ENCODE measurements around the gene TIMP2.

The TIMP2 gene

DNA sequence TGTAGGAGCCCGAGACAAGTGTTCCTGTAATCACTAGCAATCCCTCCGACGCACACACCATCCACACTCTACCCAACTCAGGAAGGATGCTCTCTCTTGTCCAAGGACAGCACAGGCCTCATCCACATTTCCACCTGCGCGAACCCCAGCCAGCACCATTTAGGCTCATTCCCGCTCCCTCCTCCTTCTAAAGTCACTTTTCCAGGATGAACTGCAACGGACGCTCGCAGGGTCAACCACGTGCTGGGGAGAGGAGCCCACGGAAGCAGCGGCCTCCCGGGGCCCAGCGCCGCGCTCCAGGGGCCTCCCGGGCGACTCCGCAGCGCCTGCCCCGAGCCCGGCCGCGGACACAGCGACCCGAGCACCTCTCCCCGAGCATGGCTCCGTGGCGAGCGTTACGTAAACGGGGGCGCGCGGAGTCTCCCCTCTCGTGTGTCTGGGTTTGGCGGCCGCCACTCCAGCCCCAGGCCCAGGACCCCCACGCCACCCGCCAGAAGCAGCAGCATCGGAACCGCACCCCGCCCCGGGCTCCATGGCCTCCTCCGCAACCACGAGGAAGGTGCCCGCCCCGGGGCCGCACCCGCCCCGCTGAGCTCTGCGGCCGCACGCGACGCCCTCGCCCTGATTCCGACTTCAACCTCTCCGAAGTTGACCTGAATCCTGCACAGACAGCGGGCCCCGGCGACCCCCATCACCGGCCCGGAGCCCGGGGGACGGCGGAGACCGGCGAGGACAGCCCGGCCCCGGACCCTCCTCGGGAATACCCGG lies 85.2 kb downstream of the TIMP2 start:
- TF ChIP-seq ZNF274 (IDR thresholded peaks at IDR 0.05; ENCODE audit: low read depth, low read length) (no peak), SUZ12 (IDR thresholded peaks at IDR 0.05; ENCODE audit: extremely low read depth, insufficient read depth, insufficient read length) (no peak), YY1 (IDR thresholded peaks at IDR 0.05; ENCODE audit: insufficient read depth, insufficient read length) (no peak)
- Histone ChIP-seq H3K9ac (ENCODE audit: insufficient read length, low read depth) (peak overlapping the region; percentile 96), H3K36me3 (ENCODE audit: insufficient read depth, insufficient read length, low read length) (peaks cover 38% of the 10 kb centered on the region), H3K4me1 (ENCODE audit: insufficient read depth, insufficient read length) (no peaks in the 10 kb centered on the region), H3K9me3 (ENCODE audit: insufficient read depth, low read length) (no peaks in the 10 kb centered on the region), H3K4me3 (ENCODE audit: insufficient read length, low read depth) (peak overlapping the region; percentile 95), H3K27me3 (ENCODE audit: insufficient read depth, insufficient read length) (no peaks in the 10 kb centered on the region)
- no peak for DNase-seq (ENCODE audit: low read depth, low spot score)

DNA sequence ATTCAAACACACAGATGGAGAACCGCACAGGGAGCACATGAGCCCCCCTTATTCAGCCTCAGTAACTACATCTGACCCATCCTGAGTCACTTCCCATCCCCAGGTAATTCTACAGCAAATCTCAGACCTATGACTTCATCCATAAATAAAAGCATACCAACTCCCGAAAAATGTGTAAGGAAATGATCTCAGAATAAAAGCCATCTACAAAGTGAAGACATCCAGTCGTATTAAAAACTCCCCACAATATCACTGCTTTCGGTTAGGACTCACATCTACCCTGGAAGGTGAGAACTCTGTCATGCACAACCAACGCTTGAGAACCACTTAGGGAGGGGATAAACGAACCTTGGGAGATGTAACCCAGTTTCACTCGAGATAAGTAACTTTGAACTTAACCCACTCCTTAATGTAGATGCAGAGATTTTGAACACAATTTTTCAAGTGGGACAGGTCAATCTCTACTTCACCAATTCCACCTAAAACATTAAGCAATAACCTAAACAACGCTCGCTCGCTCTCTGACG lies 85.9 kb downstream of the TIMP2 start:
- Histone ChIP-seq H3K9me3 (ENCODE audit: insufficient read depth, low read length) (no peaks in the 10 kb centered on the region), H3K4me1 (ENCODE audit: insufficient read depth, insufficient read length) (no peaks in the 10 kb centered on the region), H3K9ac (ENCODE audit: insufficient read length, low read depth) (peak overlapping the region; percentile 96), H3K36me3 (ENCODE audit: insufficient read depth, insufficient read length, low read length) (peaks cover 45% of the 10 kb centered on the region), H3K27me3 (ENCODE audit: insufficient read depth, insufficient read length) (no peaks in the 10 kb centered on the region), H3K4me3 (ENCODE audit: insufficient read length, low read depth) (peak overlapping the region; percentile 95)
- DNase-seq (ENCODE audit: low read depth, low spot score), result no peak
- TF ChIP-seq ZNF274 (IDR thresholded peaks at IDR 0.05; ENCODE audit: low read depth, low read length) (no peak), SUZ12 (IDR thresholded peaks at IDR 0.05; ENCODE audit: extremely low read depth, insufficient read depth, insufficient read length) (no peak), YY1 (IDR thresholded peaks at IDR 0.05; ENCODE audit: insufficient read depth, insufficient read length) (no peak)

DNA sequence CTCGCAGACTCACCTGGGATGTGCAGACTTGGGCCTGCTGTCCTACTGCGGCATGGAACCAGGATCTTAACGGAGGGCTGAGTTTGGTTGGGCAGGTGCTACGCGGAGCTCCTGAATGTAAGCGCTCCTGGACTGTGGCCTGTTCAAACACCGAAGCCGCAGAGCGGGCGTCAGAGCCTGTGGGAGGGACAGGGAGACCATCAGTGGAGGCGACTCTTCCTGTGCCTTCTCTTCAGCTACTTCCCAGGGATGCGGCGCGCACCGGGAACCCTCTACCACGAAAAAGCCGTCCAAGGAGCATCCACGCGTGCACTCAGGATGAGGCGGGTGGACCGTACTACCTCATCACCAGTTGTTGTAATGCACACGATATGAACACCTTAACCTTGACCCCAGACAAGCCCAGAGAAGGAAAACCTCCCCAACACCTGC lies 86.6 kb downstream of the TIMP2 start:
- H3K9me3 ChIP-seq (ENCODE audit: insufficient read depth, low read length), result no peaks in the 10 kb centered on the region
- no peak for DNase-seq (ENCODE audit: low read depth, low spot score)
- peak overlapping the region; percentile 96 for H3K9ac ChIP-seq (ENCODE audit: insufficient read length, low read depth)
- TF ChIP-seq SUZ12 (IDR thresholded peaks at IDR 0.05; ENCODE audit: extremely low read depth, insufficient read depth, insufficient read length) (no peak), ZNF274 (IDR thresholded peaks at IDR 0.05; ENCODE audit: low read depth, low read length) (no peak), YY1 (IDR thresholded peaks at IDR 0.05; ENCODE audit: insufficient read depth, insufficient read length) (no peak)
- no peaks in the 10 kb centered on the region for H3K4me1 ChIP-seq (ENCODE audit: insufficient read depth, insufficient read length)
- no peak overlapping the region for H3K4me3 ChIP-seq (ENCODE audit: insufficient read length, low read depth)
- peaks cover 52% of the 10 kb centered on the region for H3K36me3 ChIP-seq (ENCODE audit: insufficient read depth, insufficient read length, low read length)
- H3K27me3 ChIP-seq (ENCODE audit: insufficient read depth, insufficient read length), result no peaks in the 10 kb centered on the region

DNA sequence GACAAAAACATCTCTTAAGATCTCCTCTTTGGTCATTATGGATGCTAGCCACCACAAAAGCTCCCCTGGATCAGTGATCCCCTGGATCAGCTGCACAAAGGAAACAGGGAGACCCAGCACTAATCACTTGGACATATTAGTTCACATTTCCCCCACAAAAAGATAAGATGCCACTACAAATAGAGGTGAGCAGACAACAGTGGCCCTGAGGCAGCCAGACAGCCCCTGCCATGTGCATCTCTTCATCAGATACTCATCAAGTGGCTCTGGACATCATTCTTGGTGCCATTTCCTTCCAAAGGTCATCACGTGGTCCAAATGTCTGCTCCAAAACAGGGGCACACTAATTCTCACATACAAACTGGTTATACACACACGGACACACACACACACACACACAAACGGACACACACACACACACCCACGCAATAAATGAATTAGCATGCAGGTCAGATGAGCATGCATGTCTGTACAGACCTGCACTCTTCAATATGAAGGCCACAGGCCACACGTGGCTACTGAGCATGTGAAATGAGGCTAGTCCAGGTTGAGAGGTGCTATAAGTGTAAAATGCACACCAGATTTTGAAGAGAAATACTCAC lies 88.7 kb downstream of the TIMP2 start:
- Histone ChIP-seq H3K36me3 (ENCODE audit: insufficient read depth, insufficient read length, low read length) (peaks cover 72% of the 10 kb centered on the region), H3K9ac (ENCODE audit: insufficient read length, low read depth) (no peak overlapping the region), H3K9me3 (ENCODE audit: insufficient read depth, low read length) (no peaks in the 10 kb centered on the region), H3K4me1 (ENCODE audit: insufficient read depth, insufficient read length) (no peaks in the 10 kb centered on the region), H3K27me3 (ENCODE audit: insufficient read depth, insufficient read length) (no peaks in the 10 kb centered on the region), H3K4me3 (ENCODE audit: insufficient read length, low read depth) (no peak overlapping the region)
- TF ChIP-seq YY1 (IDR thresholded peaks at IDR 0.05; ENCODE audit: insufficient read depth, insufficient read length), result no peak
- no peak for TF ChIP-seq SUZ12 (IDR thresholded peaks at IDR 0.05; ENCODE audit: extremely low read depth, insufficient read depth, insufficient read length)
- TF ChIP-seq ZNF274 (IDR thresholded peaks at IDR 0.05; ENCODE audit: low read depth, low read length), result no peak
- DNase-seq (ENCODE audit: low read depth, low spot score), result no peak

DNA sequence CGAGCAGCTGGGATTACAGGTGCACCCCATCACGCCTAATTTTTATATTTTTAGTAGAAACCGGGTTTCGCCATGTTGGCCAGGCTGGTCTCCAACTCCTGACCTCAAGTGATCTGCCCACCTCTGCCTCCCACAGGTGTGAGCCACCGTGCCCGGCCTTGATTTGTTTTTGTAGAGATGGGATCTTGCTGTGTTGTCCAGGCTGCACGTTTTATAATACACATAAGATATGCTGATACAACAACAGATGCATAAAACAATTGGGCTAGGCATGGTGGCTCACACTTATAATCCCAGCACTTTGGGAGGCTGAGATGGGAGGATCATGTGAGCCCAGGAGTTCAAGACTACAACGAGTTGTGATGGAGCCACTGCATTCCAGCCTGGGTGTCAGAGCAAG lies 90.6 kb downstream of the TIMP2 start:
- DNase-seq (ENCODE audit: low read depth, low spot score), result no peak
- Histone ChIP-seq H3K4me3 (ENCODE audit: insufficient read length, low read depth) (no peak overlapping the region), H3K36me3 (ENCODE audit: insufficient read depth, insufficient read length, low read length) (peaks cover 88% of the 10 kb centered on the region), H3K9me3 (ENCODE audit: insufficient read depth, low read length) (no peaks in the 10 kb centered on the region), H3K4me1 (ENCODE audit: insufficient read depth, insufficient read length) (no peaks in the 10 kb centered on the region), H3K27me3 (ENCODE audit: insufficient read depth, insufficient read length) (no peaks in the 10 kb centered on the region), H3K9ac (ENCODE audit: insufficient read length, low read depth) (no peak overlapping the region)
- TF ChIP-seq SUZ12 (IDR thresholded peaks at IDR 0.05; ENCODE audit: extremely low read depth, insufficient read depth, insufficient read length) (no peak), ZNF274 (IDR thresholded peaks at IDR 0.05; ENCODE audit: low read depth, low read length) (no peak), YY1 (IDR thresholded peaks at IDR 0.05; ENCODE audit: insufficient read depth, insufficient read length) (no peak)

DNA sequence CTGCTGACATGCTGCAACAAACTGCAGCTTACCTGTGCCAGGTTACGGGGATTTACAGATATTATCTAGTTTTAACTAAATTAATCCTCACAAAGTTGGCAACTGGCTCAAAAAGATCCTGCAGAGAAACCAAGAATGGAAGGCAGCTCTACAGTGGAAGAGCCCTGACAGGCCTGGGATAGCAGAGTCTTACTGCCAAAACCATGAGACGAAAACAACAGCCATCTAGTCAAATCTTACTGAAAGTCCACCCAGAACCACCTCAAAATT lies 92.7 kb downstream of the TIMP2 start:
- Histone ChIP-seq H3K36me3 (ENCODE audit: insufficient read depth, insufficient read length, low read length) (peaks cover 96% of the 10 kb centered on the region), H3K27me3 (ENCODE audit: insufficient read depth, insufficient read length) (no peaks in the 10 kb centered on the region), H3K4me3 (ENCODE audit: insufficient read length, low read depth) (no peak overlapping the region), H3K9me3 (ENCODE audit: insufficient read depth, low read length) (no peaks in the 10 kb centered on the region), H3K9ac (ENCODE audit: insufficient read length, low read depth) (no peak overlapping the region), H3K4me1 (ENCODE audit: insufficient read depth, insufficient read length) (no peaks in the 10 kb centered on the region)
- DNase-seq (ENCODE audit: low read depth, low spot score), result no peak
- TF ChIP-seq YY1 (IDR thresholded peaks at IDR 0.05; ENCODE audit: insufficient read depth, insufficient read length) (no peak), SUZ12 (IDR thresholded peaks at IDR 0.05; ENCODE audit: extremely low read depth, insufficient read depth, insufficient read length) (no peak), ZNF274 (IDR thresholded peaks at IDR 0.05; ENCODE audit: low read depth, low read length) (no peak)

Data from NT2/D1 (cell line).